ENCODE data around the gene AKT1S1. TPM values are rescaled to one million over a fixed set of nuclear protein-coding genes. Genes with fewer than 3 reads are reported as not detected.

AKT1S1 gene
- total RNA-seq, 1 experiment from 2014 or later: 42.3 TPM

DNA sequence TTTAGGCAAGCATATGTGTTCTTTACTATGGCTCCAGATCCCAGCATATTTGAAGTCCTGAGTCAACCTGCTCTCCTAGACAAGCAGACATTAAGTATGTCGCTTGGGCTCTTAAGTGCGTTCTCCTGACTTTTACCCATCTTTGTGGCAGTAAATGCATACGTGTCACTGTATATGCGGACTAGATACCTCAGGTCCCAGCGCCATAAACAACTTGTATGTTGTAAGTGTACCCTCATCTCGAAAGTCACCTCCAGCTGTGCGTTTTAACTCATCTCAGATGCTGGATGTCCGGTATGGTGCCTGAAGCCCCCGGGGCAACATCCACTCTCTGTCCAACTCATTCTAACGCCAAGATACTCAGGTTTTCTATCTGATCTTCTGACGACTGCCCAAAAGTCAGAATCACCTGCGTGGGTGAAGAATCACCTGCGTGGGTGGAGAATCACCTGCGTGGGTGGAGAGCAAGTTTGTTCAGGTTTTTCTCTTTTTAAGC, 24.5 kb downstream of the AKT1S1 start:
- Histone ChIP-seq H3K27ac (ENCODE audit: low read length) (no peak overlapping the region), H3K9ac (ENCODE audit: low read length) (peak overlapping the region; percentile 30; the same call in 1 of the 2 replicates), H3K36me3 (ENCODE audit: low read depth, low read length) (peaks cover 11% of the 10 kb centered on the region; the same call in 1 of the 2 replicates), H3K4me2 (ENCODE audit: low read length) (peak overlapping the region; percentile 96), H2AFZ (ENCODE audit: low read length) (no peak overlapping the region), H3K9me3 (ENCODE audit: low read length) (no peaks in the 10 kb centered on the region), H3F3A (ENCODE audit: low read length, unreplicated experiment) (no peaks in the 10 kb centered on the region), H4K20me1 (ENCODE audit: low read length) (peaks cover 29% of the 10 kb centered on the region; the same call in 1 of the 2 replicates), H3K79me2 (ENCODE audit: low read length) (peaks cover 41% of the 10 kb centered on the region), H3K27me3 (ENCODE audit: low read length) (no peaks in the 10 kb centered on the region), H3K4me3 (ENCODE audit: low read length) (peak overlapping the region; percentile 86), H3K9me2 (replicated peaks; ENCODE audit: low read length) (no peaks in the 10 kb centered on the region), H3K4me1 (ENCODE audit: insufficient read depth, low read length) (peaks cover 37% of the 10 kb centered on the region)
- DNase-seq (no peak), ATAC-seq (no peak)
- intact Hi-C loops (cut with micrococcal nuclease): loop anchor here (5.0 kb wide), 1 partner anchor 85 kb away; the partner anchor contains the start of gene AP2A1
- ChIA-PET POLR2A (ENCODE audit: unreplicated experiment) (no interaction called here), CTCF (no interaction called here)
- TSS peak; percentile 62 for BruUV-seq (replicated peaks)
- no peak for TF ChIP-seq EZH2phosphoT487 (IDR thresholded peaks at IDR 0.05; ENCODE audit: borderline replicate concordance, low read length)
- TF ChIP-seq, protein P1, sequence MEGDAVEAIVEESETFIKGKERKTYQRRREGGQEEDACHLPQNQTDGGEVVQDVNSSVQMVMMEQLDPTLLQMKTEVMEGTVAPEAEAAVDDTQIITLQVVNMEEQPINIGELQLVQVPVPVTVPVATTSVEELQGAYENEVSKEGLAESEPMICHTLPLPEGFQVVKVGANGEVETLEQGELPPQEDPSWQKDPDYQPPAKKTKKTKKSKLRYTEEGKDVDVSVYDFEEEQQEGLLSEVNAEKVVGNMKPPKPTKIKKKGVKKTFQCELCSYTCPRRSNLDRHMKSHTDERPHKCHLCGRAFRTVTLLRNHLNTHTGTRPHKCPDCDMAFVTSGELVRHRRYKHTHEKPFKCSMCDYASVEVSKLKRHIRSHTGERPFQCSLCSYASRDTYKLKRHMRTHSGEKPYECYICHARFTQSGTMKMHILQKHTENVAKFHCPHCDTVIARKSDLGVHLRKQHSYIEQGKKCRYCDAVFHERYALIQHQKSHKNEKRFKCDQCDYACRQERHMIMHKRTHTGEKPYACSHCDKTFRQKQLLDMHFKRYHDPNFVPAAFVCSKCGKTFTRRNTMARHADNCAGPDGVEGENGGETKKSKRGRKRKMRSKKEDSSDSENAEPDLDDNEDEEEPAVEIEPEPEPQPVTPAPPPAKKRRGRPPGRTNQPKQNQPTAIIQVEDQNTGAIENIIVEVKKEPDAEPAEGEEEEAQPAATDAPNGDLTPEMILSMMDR (conservative IDR thresholded peaks at IDR 0.05; ENCODE audit: low read depth, low read length): no peak
- no peak for TF ChIP-seq EZH2 (IDR thresholded peaks at IDR 0.05; ENCODE audit: low read length, unreplicated experiment)

DNA sequence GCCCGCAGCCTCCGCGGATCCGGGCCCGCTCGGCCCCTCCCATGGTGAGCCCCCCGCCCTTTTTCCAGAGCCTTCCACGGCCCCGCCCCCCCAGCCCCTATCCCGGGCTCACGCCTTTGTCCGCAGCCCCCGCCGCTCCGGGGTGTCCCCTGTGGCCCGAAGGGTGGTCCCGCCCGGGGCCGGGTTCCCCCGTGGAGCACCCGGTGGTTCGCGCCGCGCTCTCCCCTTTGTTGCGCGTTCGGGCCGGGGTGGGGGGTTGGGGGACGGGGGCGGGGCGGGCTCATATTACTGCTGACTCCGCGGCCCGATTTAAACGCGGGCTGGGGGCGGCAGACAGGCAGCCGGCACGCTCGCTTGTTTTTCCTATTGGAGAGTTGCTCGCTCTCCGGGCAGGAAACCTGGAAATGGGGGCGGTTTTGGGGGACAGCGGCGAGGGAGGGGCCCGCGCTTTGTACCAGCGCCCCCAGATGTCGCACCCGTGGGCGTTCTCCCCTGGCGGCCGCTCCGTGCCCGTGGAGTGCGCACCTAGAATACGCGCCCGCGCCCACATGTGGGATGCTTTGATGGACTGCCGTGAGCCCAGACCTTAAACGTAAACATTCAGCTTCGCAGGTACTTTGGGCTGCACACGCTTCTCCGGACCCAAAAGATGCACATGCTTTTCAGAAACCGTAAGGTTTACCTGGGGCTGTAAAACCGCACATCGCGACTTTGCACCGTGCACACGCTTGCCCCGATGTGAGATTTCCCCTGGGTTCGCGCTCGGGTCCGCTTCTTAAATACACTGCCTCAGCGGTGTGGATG, 25.5 kb downstream of the AKT1S1 start:
- ATAC-seq: peak; percentile 2
- H3K4me2 ChIP-seq (ENCODE audit: low read length): peak overlapping the region; percentile 96
- H3K9me2 ChIP-seq (replicated peaks; ENCODE audit: low read length): no peaks in the 10 kb centered on the region
- peak overlapping the region; percentile 86 for H3K4me3 ChIP-seq (ENCODE audit: low read length)
- H4K20me1 ChIP-seq (ENCODE audit: low read length): peaks cover 29% of the 10 kb centered on the region; the same call in 1 of the 2 replicates
- no peaks in the 10 kb centered on the region for H3K9me3 ChIP-seq (ENCODE audit: low read length)
- TF ChIP-seq EZH2phosphoT487 (IDR thresholded peaks at IDR 0.05; ENCODE audit: borderline replicate concordance, low read length): no peak
- TF ChIP-seq, protein P1 (conservative IDR thresholded peaks at IDR 0.05; ENCODE audit: low read depth, low read length): no peak
- no peak for TF ChIP-seq EZH2 (IDR thresholded peaks at IDR 0.05; ENCODE audit: low read length, unreplicated experiment)
- DNase-seq: peak; percentile 43
- H2AFZ ChIP-seq (ENCODE audit: low read length): no peak overlapping the region
- peaks cover 37% of the 10 kb centered on the region for H3K4me1 ChIP-seq (ENCODE audit: insufficient read depth, low read length)
- H3K27me3 ChIP-seq (ENCODE audit: low read length): no peaks in the 10 kb centered on the region
- H3F3A ChIP-seq (ENCODE audit: low read length, unreplicated experiment): no peaks in the 10 kb centered on the region
- H3K79me2 ChIP-seq (ENCODE audit: low read length): peaks cover 41% of the 10 kb centered on the region
- H3K36me3 ChIP-seq (ENCODE audit: low read depth, low read length): peaks cover 8% of the 10 kb centered on the region; the same call in 1 of the 2 replicates
- CTCF ChIA-PET: no interaction called here
- no peak overlapping the region for H3K27ac ChIP-seq (ENCODE audit: low read length)
- intact Hi-C loops (cut with micrococcal nuclease): loop anchor here (5.0 kb wide), 1 partner anchor 84 kb away; the partner anchor contains the start of gene AP2A1
- BruUV-seq (replicated peaks): no TSS peak
- peak overlapping the region; percentile 30 for H3K9ac ChIP-seq (ENCODE audit: low read length)
- POLR2A ChIA-PET (ENCODE audit: unreplicated experiment): no interaction called here

Data from PC-3 (cell line).